Stimulated activated CD4-positive, alpha-beta T cell treated with anti-CD3 and anti-CD28 coated beads, Interleukin-2, amount 100 ng/mL, for 24 hours (primary cell): ENCODE data around the gene EEIG2.

ENCODE experiments used
- DNase-seq, 2 donors: peaks; one replicate each; pipeline ENCODE4 v3.0.0-alpha.2; 2020

Gene EEIG2

DNA sequence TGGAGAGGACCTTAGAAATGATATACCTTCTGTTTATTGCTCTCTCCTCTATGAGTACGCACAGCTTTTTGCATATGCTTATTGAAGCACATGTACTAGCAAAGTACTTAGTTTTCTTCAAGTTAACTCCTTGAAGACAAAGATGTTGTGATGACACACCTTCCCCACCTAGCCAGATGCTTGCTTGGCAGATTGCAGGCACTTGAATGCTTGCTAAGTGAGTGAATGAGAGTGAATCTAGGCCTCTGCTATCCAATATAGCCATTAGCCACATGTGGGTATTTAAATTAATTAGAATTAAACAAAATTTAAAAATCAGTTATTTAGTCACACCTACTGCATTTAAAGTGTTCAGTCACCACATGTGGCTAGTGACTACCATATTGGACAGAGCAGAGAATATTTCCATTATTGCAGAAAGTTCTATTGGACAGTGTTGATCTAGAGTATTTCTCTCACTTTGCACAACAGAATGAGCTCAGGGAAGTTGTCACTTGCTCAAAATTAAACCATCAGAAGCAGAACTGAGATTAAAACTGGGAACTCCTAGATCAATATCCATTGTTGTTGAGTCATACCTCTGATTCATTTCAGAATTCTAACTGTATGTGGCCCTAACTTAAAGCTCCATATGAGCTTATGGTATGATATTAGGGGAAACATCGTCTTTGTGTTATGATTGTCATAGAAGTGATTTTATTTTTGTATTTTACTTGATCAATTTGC lies 8.6 kb upstream of the EEIG2 start:
- no peak for DNase-seq

DNA sequence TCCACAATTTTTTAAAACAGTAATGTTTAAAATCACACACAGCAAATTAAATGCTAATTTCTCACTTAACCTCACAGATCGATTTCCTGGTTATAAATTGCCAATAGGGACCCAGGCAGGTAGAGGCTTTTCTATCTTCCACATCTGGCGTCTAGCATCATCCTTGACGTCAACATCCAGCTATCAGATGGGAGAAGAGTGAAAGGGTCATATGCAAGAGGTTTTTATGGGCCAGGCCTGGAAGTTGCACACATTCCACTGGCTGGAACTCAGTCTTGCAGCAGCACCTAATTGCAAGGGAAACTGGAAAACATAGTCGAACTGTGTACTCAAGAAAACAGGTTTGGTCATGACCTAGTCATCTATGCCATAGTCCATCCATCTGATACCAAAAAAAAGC lies 6.0 kb upstream of the EEIG2 start:
- DNase-seq: no peak

- no peak for DNase-seq
These were observed 5.0 kb upstream of the EEIG2 start for GRCh38 chr1:108554682-108555427.

GRCh38 chr1:108556066-108556465 lies 3.8 kb upstream of the EEIG2 start:
- DNase-seq: no peak

GRCh38 chr1:108556499-108556898 lies 3.4 kb upstream of the EEIG2 start:
- DNase-seq: no peak

GRCh38 chr1:108557296-108557695 lies 2.6 kb upstream of the EEIG2 start:
- DNase-seq: no peak

- DNase-seq: peak; percentile 34 to 43
These were observed 431 bp downstream of the EEIG2 start for GRCh38 chr1:108560189-108560873.

GRCh38 chr1:108560874-108561459 lies 1.1 kb downstream of the EEIG2 start:
- DNase-seq: peak; percentile 45 to 49

DNA sequence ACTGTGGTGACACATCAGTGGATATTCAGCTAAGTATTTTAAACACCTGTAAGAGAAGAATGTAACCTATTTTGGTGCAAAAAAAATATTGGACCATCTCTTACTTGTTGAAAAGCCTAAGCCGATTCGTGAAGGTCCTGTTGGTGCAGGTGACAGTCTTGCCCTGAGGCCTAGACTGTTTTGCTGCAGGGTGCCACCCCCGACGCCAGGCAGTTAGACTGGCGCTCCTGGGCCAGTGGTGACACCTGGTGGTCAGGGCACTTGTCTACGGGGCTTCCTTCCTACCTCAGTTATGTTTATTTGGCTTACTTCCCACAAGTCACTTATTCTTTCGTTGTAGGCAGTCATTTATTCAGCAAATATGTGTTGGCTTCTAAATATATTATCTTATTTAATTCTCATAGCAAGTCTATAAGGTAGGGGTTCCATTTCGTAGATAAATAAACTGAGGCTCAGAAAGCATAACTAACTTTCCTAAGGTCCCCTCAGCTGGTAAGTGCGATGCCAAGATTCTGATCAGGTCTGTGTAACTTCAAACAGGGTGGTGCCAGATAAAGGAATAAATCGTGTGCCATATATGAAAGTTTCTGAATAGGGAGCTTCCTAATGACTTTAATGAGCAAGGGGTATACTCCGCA lies 1.9 kb downstream of the EEIG2 start:
- peak; percentile 84 for DNase-seq

DNA sequence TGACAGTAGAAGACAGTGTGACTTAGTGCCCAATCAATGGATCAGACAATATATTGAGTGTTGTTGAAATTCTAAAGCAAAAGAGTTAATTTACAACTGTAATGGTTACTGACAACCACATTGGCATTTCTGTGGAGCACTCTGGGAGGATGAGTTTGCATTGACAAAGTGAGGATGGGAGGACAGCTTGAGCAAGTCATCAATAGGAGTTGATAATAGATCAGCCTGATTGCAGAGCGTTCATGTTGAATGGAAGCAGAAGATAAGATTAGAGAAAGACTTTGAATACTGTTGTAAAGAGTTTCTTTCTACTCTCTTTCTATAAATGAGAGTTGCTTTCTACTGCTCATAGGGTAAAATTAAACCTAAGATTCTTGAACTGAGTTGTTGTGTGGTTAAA lies 3.9 kb downstream of the EEIG2 start:
- no peak for DNase-seq

DNA sequence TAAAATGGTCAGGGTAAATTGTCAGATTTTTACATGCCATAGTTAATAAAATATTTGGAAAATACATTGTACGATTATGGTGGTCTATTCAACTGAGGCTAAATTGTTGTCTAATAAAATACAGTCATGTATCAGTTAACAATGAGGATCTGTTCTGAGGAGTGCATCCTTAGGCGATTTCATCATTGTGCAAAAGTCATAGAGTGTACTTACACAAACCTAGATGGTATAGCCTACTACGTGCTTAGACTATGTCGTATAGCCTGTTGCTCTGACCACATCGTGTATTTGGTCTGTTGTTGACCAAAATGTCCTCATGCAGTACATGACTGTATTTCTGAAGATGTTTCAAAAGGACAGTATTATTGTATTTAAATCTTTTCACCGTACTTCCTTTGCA lies 5.2 kb downstream of the EEIG2 start:
- DNase-seq: no peak

- no peak for DNase-seq
These were observed 5.6 kb downstream of the EEIG2 start for GRCh38 chr1:108565512-108565911.

- DNase-seq: no peak
These were observed 8.7 kb downstream of the EEIG2 start for GRCh38 chr1:108568589-108568988.

- no peak for DNase-seq
These were observed 9.3 kb downstream of the EEIG2 start for GRCh38 chr1:108569097-108569728.

DNA sequence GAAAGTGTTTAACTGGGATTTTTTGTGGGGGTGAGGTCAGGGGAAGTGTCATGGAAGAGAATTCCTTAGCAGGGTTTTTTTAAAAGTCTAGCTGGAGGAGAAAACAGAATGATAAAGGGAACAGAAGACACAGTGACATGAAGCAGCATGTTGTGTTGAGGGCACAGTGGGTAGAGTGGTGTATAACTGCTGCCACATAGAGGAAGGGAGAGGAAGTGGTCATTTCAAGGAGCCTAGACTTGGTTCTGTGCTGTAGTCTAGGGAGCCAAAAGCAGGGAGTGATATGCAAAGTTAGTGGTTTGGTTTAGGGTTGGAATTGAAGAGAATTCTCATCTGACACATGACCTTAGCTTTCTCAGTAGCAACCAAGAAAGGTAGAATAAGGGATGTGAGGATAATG lies 10.2 kb downstream of the EEIG2 start:
- DNase-seq: no peak

DNA sequence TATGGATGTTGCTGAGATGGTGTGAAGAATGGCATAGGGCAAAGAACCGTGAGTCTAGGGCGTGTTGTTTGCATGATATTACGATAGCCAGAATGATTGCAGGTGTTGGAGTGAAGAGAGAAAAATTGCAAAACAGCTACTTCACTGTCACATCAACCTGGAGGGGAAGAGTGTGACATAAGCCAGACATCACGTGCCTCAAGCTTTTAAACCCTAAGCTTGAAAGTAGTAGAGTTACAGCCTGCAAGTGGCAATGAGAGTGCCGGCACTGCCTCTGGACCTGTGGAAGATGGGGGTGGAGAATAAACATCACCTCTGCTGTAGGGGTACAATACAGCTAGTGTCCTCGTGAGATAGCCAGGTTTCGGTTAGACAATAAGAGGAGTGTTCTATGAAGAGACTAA lies 11.1 kb downstream of the EEIG2 start:
- no peak for DNase-seq

DNA sequence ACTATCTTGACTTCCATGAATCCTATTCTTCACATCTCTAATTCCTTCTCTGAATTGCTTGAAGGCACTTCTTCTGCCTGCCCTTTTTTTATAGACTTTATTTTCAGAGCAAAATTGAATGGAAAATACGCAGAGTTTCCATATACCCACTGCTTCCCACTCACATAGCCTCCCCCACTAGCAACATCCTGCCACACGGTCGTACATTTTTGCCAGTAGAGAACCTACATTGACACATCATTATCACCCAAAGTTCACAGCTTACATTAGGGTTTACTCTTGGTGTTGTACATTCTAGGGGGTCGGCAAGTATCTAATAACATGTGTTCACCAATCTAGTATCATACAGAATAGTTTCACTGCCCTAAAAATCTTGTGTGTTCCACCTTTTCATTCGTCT lies 12.3 kb downstream of the EEIG2 start:
- DNase-seq: no peak

- DNase-seq: no peak
These were observed 13.3 kb downstream of the EEIG2 start for GRCh38 chr1:108573183-108573582.

DNA sequence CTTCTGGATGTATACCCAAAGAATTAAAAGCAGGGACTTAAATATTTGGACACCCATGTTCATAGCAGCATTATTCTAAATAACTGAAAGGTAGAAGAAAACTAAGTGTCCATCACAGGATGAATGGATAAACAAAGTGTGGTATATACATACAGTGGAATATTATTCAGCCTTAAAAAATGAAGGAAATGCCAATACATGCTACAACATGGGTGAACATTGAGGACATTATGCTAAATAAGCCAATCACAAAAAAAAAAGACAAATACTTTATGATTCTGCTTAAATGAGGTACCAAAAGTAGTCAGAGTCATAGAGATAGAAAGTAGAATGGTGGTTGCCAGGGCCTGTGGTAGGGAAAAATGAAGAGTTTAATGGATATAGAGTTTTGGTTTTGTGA lies 14.1 kb downstream of the EEIG2 start:
- no peak for DNase-seq

DNA sequence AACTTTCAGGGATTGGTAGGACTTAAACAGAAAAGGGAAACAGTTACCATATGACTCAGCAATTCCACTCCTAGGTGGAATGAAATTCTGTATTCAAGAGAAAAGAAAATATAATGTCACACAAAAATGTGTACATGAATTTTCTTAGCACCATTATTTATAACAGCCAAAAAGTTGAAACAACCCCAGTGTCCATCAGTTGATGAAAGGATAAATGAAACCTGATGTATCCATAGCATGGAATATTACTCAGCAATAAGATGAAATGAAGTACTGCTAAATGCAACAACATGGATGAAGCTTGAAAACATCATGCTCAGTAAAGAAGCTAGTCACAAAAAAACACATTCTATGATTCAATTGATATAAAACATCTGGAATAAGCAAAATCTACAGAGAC lies 15.5 kb downstream of the EEIG2 start:
- DNase-seq: no peak

GRCh38 chr1:108583757-108584427 lies 24.0 kb downstream of the EEIG2 start:
- no peak for DNase-seq

DNA sequence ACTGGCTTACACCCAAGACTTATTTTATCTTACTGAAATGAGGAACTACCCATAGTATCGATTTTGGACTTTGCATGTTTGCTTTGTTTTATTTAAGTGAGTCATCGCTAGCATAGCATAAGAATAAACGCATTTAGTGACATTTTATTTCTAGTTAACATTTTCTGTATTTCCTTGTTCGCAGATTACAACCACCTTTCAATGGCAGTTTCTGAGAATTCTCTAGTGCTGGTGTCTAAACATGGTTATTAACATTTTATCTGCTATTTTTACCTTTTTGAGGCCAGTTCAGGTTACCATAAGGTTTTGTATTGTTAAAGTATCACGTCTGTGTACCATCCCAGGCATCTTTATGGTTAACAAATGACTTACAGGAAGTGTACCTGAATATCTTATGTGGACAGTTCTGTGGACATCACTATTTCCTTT lies 24.5 kb downstream of the EEIG2 start:
- no peak for DNase-seq
